ENCODE results near the gene PCP4. TPM values are rescaled to one million over a fixed set of nuclear protein-coding genes. Genes with fewer than 3 reads are reported as not detected.

The PCP4 gene
- 47.6 TPM for total RNA-seq

GRCh38 chr21:39867198-39867650 is at the start of gene PCP4:
PCP4 (plus strand) TSS chr21:39867438; CDS start chr21:39867502, 64 bp downstream.

Other genes starting within 250 kb of the PCP4 start
- 1.4 TPM for gene IGSF5, start 122.3 kb upstream of the PCP4 start, total RNA-seq

All from camera-type eye (tissue), 1 donor.